GM19452 (cell line): ENCODE data around the gene PLEKHA8.

ENCODE experiments used
- ATAC-seq: cut with Tn5 transposase; IDR thresholded peaks from one replicate; pipeline ENCODE4 v1.9.1; 2021; ENCODE audit not compliant: unreplicated experiment

PLEKHA8 gene

GRCh38 chr7:30143748-30144251 lies 115.6 kb downstream of the PLEKHA8 start:
- no peak for ATAC-seq

DNA sequence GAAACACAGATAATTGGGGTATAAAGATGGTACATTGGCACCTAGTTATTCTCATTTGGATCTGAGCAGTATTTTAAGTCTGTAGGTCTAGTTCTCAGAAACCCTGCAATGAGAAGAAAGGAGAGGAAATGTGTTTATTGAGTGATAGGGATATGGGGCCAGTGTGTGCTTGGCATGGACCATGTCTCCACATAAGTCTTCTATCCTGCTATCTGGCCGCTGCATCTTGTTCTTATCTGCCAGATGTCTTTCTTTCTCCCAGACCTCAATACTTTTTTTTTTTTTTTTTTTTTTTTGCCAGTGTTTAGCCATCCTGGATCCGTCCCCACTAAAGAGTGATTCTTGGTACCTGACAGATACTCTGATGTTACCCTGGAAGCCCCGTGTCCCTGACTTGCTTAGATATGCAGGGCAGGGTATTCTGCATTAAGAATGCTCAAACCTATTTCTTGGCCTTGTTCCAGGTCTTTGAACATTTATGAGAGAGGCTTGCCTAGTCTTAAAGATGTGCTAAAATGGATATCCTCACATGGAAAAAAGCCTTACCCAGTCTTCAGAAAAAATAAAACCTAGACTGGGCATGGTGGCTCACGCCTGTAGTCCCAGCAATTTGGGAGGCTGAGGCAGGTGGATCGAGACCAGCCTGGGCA lies 116.6 kb downstream of the PLEKHA8 start:
- ATAC-seq = no peak

DNA sequence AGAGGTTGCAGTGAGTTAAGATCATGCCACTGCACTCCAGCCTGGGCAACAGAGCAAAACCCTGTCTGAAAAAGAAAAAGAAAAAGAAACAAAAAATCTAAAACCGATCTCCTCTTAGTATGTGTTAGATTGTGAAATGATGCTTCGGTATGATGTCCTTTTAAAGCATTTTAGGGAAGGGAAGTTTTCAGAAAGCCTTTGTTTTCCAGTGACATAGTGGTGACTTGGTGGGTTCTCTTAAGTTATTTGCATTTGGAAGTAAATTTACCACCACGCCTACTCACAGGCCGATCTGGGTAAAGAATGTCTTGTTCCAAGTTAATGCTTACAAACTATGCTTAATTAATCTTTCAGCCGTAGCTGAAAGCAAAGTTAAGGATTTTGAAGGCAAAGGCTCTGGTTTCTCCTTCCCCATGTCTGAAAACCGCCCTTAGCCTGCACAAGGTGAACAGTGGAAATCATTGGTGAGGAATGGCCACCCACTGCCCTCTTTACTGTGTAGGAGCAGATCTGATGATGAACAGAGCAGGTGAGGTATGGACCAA lies 117.3 kb downstream of the PLEKHA8 start:
- ATAC-seq = no peak

- no peak for ATAC-seq
Observed at GRCh38 chr7:30146127-30146612, 118.0 kb downstream of the PLEKHA8 start.

DNA sequence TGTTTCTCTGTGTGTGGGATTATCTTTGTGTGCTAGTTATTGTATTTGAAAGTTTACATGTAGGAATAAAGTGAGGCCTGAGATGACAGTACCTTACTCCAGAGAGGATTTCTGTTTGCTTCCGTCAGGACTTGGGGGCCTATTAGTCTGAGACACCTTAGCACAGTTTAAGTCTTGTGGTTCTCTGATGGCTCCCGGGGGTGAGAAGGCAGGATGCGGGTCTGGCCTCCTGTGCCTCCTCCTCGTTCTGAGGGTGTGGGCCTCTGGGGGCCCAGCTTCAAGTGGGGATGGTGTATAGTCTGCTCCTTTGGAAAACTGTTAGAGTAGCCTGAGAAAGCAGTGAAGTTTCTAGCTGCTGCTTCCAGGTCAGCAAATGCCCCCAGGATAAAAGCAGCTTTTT lies 119.0 kb downstream of the PLEKHA8 start:
- no peak for ATAC-seq

DNA sequence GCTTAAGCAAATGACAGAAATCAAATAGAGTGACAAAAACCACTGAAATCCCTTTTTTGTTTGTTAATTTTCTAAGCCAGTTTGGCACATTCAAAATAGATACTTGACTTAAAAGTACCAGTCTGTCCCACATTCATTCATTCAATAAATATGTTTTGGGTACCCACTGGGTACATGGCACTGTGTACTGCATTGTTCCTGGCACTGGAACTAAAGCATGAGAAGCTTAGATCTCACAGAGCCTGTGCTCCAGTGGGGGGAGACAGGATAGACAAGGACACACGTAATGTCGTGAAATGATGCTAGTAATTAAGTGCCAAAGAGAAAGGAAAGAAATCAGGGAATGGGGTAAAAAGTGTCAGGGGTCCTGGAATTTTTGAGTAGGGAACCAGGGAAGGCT lies 119.6 kb downstream of the PLEKHA8 start:
- no peak for ATAC-seq

GRCh38 chr7:30148426-30148825 lies 120.2 kb downstream of the PLEKHA8 start:
- ATAC-seq = no peak

GRCh38 chr7:30148951-30149459 lies 120.8 kb downstream of the PLEKHA8 start:
- ATAC-seq = no peak

DNA sequence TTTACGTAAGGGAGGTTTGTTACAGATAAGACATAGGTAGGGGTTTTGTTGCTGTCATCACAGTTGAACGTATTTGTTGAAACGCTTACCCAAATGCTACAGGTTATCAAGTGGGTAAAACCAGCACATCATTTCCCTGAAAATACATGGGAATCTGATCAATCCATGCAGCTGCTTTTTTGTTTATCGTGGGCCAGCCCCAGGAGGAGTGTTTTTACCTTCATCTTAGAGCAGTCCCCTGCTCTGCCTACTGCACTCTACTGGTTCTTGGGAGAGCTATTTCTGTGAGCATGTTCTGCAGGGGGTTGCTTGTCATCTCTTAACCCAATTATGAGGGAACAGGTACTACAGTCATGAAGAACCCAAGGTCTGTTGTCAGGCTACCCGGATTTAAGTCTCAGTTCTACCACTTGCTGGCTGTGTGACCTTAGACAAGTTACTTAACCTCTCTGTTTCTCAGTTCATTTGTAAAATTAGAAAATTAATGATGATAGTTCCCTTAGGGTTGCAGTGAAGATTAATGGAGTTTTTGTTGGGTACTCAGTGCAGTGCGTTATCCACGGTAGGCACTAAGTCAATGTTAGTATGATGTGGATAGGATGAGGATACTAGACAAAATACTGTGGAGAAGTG lies 121.5 kb downstream of the PLEKHA8 start:
- ATAC-seq = no peak

GRCh38 chr7:30150711-30151110 lies 122.5 kb downstream of the PLEKHA8 start:
- no peak for ATAC-seq

DNA sequence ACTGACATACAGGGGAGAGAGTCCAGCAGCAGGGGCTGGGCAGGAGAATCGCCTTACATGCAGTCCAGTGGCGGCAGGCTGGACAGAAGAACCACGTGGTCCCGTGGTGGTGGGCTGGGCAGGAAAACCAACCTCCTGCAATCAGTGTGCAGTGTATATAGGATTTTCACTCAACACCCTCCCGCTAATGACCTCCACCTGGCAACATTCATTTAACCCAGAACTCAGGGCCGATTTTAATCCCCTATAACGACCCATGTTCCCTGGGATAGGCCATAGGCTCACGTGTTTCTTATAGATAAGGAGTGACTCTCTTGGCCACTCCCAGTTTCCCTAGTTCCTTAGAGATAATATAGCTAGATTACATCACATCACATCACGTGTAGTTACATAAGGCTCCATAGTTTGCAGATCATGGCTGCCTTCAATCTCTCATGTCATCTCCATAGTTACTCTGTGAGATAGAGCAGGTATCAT lies 125.9 kb downstream of the PLEKHA8 start:
- no peak for ATAC-seq

GRCh38 chr7:30155481-30155880 lies 127.3 kb downstream of the PLEKHA8 start:
- no peak for ATAC-seq

DNA sequence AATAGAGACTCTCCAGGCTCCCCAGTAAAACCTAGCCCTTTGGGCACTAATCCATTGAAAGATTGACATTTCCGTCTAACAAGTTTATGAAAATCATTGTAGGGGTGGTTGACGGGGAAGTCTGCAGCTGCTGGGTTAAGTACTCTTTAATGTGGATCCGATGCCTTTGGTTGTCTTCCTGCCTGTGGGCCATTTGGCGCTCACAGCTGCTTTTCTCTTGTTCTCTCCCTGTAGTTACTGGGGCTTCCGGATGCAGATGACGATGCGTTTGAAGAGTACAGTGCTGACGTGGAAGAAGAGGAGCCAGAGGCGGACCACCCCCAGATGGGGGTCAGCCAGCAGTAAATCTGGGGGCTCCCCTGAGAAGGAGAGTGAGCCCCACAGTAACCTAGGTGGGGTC lies 129.0 kb downstream of the PLEKHA8 start:
- ATAC-seq = no peak

- no peak for ATAC-seq
Observed at GRCh38 chr7:30159163-30159562, 131.0 kb downstream of the PLEKHA8 start.

- ATAC-seq = no peak
Observed at GRCh38 chr7:30159698-30160143, 131.5 kb downstream of the PLEKHA8 start.

DNA sequence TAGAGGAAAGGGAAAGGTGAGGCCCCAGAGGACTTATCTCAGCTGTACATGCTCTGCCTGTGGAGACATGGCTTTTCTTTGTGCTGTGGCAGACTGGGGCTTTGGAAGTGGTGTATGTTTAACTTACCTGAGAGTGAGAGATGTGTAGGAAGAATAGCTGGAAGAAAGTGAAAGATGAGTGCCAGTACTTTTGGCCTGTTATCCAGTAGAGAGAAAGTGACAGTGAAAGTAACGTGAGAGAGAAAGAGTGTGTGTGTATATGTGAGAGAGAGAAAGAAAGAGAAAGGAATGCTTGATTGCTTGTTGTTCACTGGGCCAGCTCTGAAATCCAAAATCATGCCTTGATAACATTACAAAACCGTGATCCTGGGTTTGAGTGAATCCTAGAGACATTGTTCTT lies 132.1 kb downstream of the PLEKHA8 start:
- no peak for ATAC-seq

DNA sequence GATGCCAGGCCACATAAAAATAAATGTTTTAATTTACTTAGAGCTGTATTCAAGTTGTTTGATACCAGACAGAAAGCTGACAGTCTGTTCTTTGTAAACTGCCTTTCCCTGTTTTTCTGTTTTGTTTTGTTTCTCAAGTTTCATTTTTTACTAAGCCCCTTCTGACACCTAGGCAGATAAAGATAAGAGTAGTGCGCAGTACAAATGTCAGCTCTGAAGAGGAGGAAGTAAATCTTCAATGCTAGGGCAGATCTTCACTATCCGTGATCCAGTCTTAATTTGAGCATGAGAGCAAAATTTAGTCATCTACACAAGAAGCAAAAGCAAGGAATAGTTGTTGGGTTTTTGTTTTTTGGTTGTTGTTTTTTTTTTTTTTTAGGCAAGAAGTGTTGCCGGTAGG lies 133.9 kb downstream of the PLEKHA8 start:
- ATAC-seq = no peak

- ATAC-seq = peak; percentile 40
Observed at GRCh38 chr7:30162622-30163124, 134.5 kb downstream of the PLEKHA8 start.

GRCh38 chr7:30163231-30163894 lies 135.2 kb downstream of the PLEKHA8 start:
- ATAC-seq = peak; percentile 38

DNA sequence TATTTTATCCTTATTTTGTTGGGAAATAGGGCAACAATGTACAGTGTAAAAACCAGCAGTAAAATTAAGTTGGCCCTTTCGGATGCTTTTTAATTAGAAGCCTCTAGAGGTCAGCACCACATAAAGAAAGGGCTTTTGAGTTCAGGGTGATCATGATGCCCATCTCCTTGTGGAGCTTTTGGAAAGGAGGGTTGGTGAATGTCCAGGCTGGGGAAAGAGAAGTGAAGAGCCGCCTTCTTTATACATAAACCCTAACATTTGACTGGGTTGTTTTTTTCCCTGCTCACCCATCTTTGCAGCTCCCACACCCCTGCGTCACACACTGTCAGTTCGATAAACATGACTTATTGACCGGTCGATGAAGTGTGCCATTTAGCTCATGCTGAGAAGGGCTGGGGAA lies 136.4 kb downstream of the PLEKHA8 start:
- ATAC-seq = no peak

DNA sequence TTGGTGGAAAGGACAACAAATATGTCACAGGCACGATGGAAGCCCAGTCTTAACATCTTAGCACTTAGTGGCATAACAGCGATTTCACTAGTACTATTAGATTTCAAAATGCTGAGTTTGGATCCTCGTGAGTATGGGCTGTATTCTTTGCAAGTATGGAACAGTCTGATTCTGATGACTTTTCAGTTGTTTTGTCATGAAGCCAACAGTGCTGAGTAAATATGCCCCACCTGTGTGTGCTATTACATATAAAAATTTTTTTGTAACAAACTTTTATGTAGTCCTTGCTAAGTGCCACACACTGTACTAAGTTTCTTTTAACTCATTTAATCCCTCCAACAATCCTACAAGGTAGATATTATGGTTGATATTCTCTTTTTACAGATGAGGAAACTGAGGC lies 137.4 kb downstream of the PLEKHA8 start:
- no peak for ATAC-seq
